ENCODE data around the gene MEIKIN.
"Not testable (repeated sequence)": the region's sequence is repeated elsewhere in the genome, so short reads cannot be mapped to it uniquely, and the experiment has no call there.

The MEIKIN gene

GRCh38 chr5:131812371-131813160 is 132.9 kb downstream of the MEIKIN start:
- peak; percentile 63 for DNase-seq (ENCODE audit: low spot score)

- DNase-seq (ENCODE audit: low spot score), result peak; percentile 41
Measured at GRCh38 chr5:131810510-131811249, 134.8 kb downstream of the MEIKIN start.

GRCh38 chr5:131796793-131797693 is 148.4 kb downstream of the MEIKIN start, which contains the start of gene FNIP1:
Gene FNIP1, minus strand, starts transcription at chr5:131797017. Its CDS starts 96 bp downstream, at chr5:131796921.
- DNase-seq (ENCODE audit: low spot score), result peak; percentile 97

- peak; percentile 45 for DNase-seq (ENCODE audit: low spot score)
Measured at GRCh38 chr5:131795879-131796792, 149.3 kb downstream of the MEIKIN start.

GRCh38 chr5:131795228-131795627 is 150.2 kb downstream of the MEIKIN start:
- peak; percentile 19 for DNase-seq (ENCODE audit: low spot score)

- DNase-seq (ENCODE audit: low spot score), result no peak
Measured at GRCh38 chr5:131794586-131794985, 150.9 kb downstream of the MEIKIN start.

- DNase-seq (ENCODE audit: low spot score), result no peak
Measured at GRCh38 chr5:131792896-131793295, 152.6 kb downstream of the MEIKIN start.

GRCh38 chr5:131791866-131792265 is 153.6 kb downstream of the MEIKIN start:
- no peak for DNase-seq (ENCODE audit: low spot score)

- DNase-seq (ENCODE audit: low spot score), result no peak
Measured at GRCh38 chr5:131790550-131790949, 154.9 kb downstream of the MEIKIN start.

- DNase-seq (ENCODE audit: low spot score), result no peak
Measured at GRCh38 chr5:131789765-131790164, 155.7 kb downstream of the MEIKIN start.

- no peak for DNase-seq (ENCODE audit: low spot score)
Measured at GRCh38 chr5:131787736-131788135, 157.7 kb downstream of the MEIKIN start.

GRCh38 chr5:131786900-131787692 is 158.4 kb downstream of the MEIKIN start:
- no peak for DNase-seq (ENCODE audit: low spot score)

GRCh38 chr5:131786036-131786435 is 159.4 kb downstream of the MEIKIN start:
- DNase-seq (ENCODE audit: low spot score), result no peak

- DNase-seq (ENCODE audit: low spot score), result no peak
Measured at GRCh38 chr5:131783874-131784273, 161.6 kb downstream of the MEIKIN start.

GRCh38 chr5:131783357-131783756 is 162.1 kb downstream of the MEIKIN start:
- DNase-seq (ENCODE audit: low spot score), result no peak

- no peak for DNase-seq (ENCODE audit: low spot score)
Measured at GRCh38 chr5:131782717-131783116, 162.7 kb downstream of the MEIKIN start.

- not testable (repeated sequence) for DNase-seq (ENCODE audit: low spot score)
Measured at GRCh38 chr5:131778141-131778540, 167.3 kb downstream of the MEIKIN start.

GRCh38 chr5:131776450-131776849 is 169.0 kb downstream of the MEIKIN start:
- no peak for DNase-seq (ENCODE audit: low spot score)

- DNase-seq (ENCODE audit: low spot score), result no peak
Measured at GRCh38 chr5:131774652-131775367, 170.7 kb downstream of the MEIKIN start.

- DNase-seq (ENCODE audit: low spot score), result no peak
Measured at GRCh38 chr5:131773805-131774204, 171.7 kb downstream of the MEIKIN start.

Data from RKO (cell line).